Parathyroid adenoma (tissue), 2 donors: Measurements from ENCODE around the gene ZBTB43.
"Not testable (repeated sequence)": the region's sequence is repeated elsewhere in the genome, so short reads cannot be mapped to it uniquely, and the experiment has no call there.

Source experiments
- H2AFZ ChIP-seq: fragments of 300-600 bp; sonication (generic); one replicate; pipeline ENCODE4 v1.7.0; 2017; ENCODE audit warnings: antibody characterized with exemption, mild to moderate bottlenecking
- H3K27ac ChIP-seq: fragments of 300-600 bp; sonication (generic); one replicate; pipeline ENCODE4 v1.7.0; 2017
- H3K27me3 ChIP-seq: fragments of 300-600 bp; sonication (generic); one replicate; pipeline ENCODE4 v1.7.0; 2017; ENCODE audit warnings: low read length; ENCODE audit not compliant: control insufficient read depth, insufficient read depth
- H3K36me3 ChIP-seq: fragments of 300-600 bp; sonication (generic); one replicate; pipeline ENCODE4 v1.7.0; 2017; ENCODE audit warnings: low read length; ENCODE audit not compliant: control insufficient read depth, insufficient read depth
- H3K4me1 ChIP-seq: fragments of 300-600 bp; sonication (generic); one replicate; pipeline ENCODE4 v1.7.0; 2017; ENCODE audit warnings: control low read depth
- H3K4me2 ChIP-seq: fragments of 300-600 bp; sonication (generic); one replicate; pipeline ENCODE4 v1.7.0; 2017; ENCODE audit warnings: low read length
- H3K4me3 ChIP-seq: fragments of 300-600 bp; sonication (generic); one replicate; pipeline ENCODE4 v1.7.0; 2017; ENCODE audit warnings: low read depth, low read length
- H3K79me2 ChIP-seq: fragments of 300-600 bp; sonication (generic); one replicate; pipeline ENCODE4 v1.7.0; 2017; ENCODE audit warnings: control low read depth
- H3K9ac ChIP-seq: fragments of 300-600 bp; sonication (generic); one replicate; pipeline ENCODE4 v1.7.0; 2017; ENCODE audit warnings: mild to moderate bottlenecking
- H3K9me3 ChIP-seq: fragments of 300-600 bp; sonication (generic); one replicate; pipeline ENCODE4 v1.7.0; 2017; ENCODE audit warnings: low read length; ENCODE audit not compliant: control insufficient read depth
- TF ChIP-seq, protein P1 (sequence below): fragments of 300-600 bp; sonication (generic); IDR thresholded peaks from one replicate; pipeline ENCODE4 v1.7.0; 2017; ENCODE audit warnings: antibody characterized with exemption, mild to moderate bottlenecking
- donor health status: primary hyperparathyroidism.

ZBTB43 gene

DNA sequence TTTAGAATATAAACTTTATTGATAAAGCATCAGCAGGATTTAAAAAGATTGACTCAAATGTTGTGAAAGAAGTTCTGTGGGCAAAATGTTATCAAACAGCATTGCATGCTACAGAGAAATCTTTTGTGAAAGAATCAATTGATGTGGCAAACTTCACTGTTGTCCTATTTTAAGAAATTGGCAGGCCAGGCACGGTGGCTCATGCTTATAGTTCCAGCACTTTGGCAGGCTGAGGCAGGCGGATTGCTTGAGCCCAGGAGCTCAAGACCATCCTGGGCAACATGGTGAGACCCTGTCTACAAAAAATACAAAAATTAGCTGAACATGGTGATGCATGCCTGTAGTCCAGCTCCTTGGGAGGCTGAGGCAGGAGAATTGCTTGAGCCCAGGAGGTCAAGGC, 17.4 kb downstream of the ZBTB43 start:
- Histone ChIP-seq H3K9ac (no peak overlapping the region), H3K9me3 (no peaks in the 10 kb centered on the region), H3K27me3 (no peaks in the 10 kb centered on the region), H3K27ac (no peak overlapping the region), H3K4me2 (no peak overlapping the region), H3K4me3 (no peak overlapping the region), H2AFZ (no peak overlapping the region), H3K4me1 (no peaks in the 10 kb centered on the region), H3K79me2 (peaks cover 34% of the 10 kb centered on the region), H3K36me3 (no peaks in the 10 kb centered on the region)
- TF ChIP-seq, protein P1, sequence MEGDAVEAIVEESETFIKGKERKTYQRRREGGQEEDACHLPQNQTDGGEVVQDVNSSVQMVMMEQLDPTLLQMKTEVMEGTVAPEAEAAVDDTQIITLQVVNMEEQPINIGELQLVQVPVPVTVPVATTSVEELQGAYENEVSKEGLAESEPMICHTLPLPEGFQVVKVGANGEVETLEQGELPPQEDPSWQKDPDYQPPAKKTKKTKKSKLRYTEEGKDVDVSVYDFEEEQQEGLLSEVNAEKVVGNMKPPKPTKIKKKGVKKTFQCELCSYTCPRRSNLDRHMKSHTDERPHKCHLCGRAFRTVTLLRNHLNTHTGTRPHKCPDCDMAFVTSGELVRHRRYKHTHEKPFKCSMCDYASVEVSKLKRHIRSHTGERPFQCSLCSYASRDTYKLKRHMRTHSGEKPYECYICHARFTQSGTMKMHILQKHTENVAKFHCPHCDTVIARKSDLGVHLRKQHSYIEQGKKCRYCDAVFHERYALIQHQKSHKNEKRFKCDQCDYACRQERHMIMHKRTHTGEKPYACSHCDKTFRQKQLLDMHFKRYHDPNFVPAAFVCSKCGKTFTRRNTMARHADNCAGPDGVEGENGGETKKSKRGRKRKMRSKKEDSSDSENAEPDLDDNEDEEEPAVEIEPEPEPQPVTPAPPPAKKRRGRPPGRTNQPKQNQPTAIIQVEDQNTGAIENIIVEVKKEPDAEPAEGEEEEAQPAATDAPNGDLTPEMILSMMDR = no peak

DNA sequence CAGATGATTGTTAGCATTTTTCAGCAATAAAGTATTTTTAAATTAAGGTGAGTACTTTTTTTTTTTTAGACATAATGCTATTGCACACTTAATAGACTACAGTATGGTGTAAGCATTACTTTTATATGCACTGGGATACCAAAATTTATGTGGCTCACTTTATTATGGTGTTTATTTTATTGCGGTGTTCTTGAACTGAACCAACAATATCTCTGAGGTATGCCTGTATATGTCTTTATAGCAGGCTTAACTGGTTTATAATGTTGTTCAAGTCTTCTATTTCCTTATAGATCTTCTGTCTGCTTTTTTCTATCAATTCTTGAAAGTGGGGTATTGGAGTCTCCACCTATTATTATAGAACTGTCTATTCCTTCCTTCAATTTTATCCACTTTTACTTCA, 18.0 kb downstream of the ZBTB43 start:
- no peaks in the 10 kb centered on the region for H3K27me3 ChIP-seq
- H3K9me3 ChIP-seq = no peaks in the 10 kb centered on the region
- TF ChIP-seq, protein P1 = no peak
- H3K4me3 ChIP-seq = no peak overlapping the region
- H3K79me2 ChIP-seq = peaks cover 31% of the 10 kb centered on the region
- no peak overlapping the region for H2AFZ ChIP-seq
- no peak overlapping the region for H3K9ac ChIP-seq
- H3K27ac ChIP-seq = no peak overlapping the region
- no peaks in the 10 kb centered on the region for H3K36me3 ChIP-seq
- no peaks in the 10 kb centered on the region for H3K4me1 ChIP-seq
- H3K4me2 ChIP-seq = no peak overlapping the region

DNA sequence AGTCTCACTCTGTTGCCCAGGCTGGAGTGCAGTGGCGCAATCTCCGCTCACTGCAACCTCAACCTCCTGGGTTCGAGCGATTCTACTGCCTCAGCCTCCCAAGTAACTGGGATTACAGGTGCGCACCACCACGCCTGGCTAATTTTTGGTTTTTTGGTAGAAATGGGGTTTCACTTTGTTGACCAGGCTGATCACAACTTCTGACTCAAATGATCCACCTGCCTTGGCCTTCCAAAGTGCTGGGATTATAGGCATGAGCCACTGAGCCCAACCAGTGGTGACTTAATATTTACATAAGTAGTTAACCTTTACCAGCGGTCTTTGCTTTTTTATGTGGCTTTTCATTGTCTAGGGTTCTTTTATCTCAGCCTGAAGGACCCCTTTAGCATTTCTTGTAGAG, 19.2 kb downstream of the ZBTB43 start:
- not testable (repeated sequence) for H3K9me3 ChIP-seq, H2AFZ ChIP-seq, H3K4me1 ChIP-seq, H3K36me3 ChIP-seq, H3K4me2 ChIP-seq, H3K27me3 ChIP-seq, H3K27ac ChIP-seq, H3K9ac ChIP-seq, H3K4me3 ChIP-seq
- H3K79me2 ChIP-seq = peaks cover 24% of the 10 kb centered on the region

DNA sequence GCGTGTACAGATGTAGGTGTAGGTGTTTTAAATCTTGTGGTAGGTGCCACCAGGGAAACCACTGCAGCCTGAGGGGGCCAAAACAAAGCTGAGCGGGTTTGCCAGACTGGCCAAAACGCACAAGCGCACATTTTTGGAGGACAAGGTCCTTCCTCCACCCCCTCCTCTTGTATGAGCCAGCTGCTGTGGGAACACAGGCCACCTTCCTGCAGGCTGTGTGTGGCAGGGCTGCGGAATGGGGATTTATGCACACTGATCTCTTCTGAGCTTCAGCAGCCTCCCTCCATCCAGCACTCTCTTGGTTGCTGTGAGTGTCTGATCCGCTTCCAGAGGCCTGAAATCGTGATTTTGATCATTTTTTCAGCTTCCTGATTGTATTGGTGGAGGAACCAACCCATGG, 22.4 kb downstream of the ZBTB43 start:
- H3K9ac ChIP-seq = no peak overlapping the region
- H2AFZ ChIP-seq = no peak overlapping the region
- TF ChIP-seq, protein P1 = no peak
- no peaks in the 10 kb centered on the region for H3K4me1 ChIP-seq
- H3K9me3 ChIP-seq = no peaks in the 10 kb centered on the region
- H3K27me3 ChIP-seq = no peaks in the 10 kb centered on the region
- peaks cover 10% of the 10 kb centered on the region for H3K79me2 ChIP-seq
- H3K36me3 ChIP-seq = no peaks in the 10 kb centered on the region
- H3K27ac ChIP-seq = no peak overlapping the region
- H3K4me3 ChIP-seq = no peak overlapping the region
- no peak overlapping the region for H3K4me2 ChIP-seq

DNA sequence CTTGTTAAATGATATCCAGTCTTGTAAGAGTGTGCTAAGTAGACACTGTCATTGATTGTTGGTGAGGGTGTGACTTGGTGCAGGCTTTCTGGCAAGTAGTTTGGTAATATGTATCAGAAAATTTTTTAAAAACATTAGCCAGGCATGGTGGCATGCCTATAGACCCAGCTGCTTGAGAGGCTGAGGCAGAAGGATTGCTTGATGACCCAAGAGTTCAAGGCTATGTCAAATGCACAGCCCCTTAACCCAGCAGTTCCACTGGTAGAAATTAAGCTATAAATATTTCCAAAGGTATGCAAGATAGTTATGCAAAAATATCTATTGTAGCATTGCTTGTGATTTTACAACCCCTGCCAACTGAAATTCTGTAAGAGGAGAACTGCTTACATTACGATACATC, 24.2 kb downstream of the ZBTB43 start:
- Histone ChIP-seq H3K9ac (no peak overlapping the region), H3K4me1 (no peaks in the 10 kb centered on the region), H3K36me3 (no peaks in the 10 kb centered on the region), H3K27ac (no peak overlapping the region), H3K4me3 (no peak overlapping the region), H3K27me3 (no peaks in the 10 kb centered on the region), H3K4me2 (no peak overlapping the region), H3K9me3 (no peaks in the 10 kb centered on the region), H3K79me2 (peaks cover 12% of the 10 kb centered on the region), H2AFZ (no peak overlapping the region)
- TF ChIP-seq, protein P1 = no peak
